Measurements from ENCODE around the gene DBR1. TPM values are rescaled to one million over a fixed set of nuclear protein-coding genes. Genes with fewer than 3 reads are reported as not detected.

Gene DBR1
- total and polyA plus RNA-seq, 9 of the 15 experiments (the other 6 are each of a cell fraction or from before 2014, with no cell fraction given) = 2.7 to 14.1 (median 10.9) TPM

DNA sequence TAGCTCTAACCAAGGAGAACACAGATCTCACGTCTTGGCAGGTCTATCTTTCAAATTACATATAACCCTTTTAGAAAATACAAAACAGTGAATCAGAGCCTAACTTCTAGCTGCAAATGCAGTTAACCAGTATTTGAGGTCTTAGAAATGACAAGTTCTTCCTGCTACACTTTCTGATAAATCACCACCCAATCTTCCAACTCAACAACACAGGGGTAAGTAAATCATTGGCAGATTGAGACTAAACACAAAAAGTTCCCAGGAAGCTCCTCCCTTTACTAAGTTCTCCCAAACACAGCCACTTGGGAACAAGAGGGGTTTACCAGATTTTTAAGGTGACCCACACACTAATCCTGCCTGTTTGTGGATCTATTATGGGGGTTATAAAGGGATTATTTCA lies 42.5 kb downstream of the DBR1 start, which contains the start of gene A4GNT:
Gene A4GNT, minus strand, starts transcription at position 152 of the 400 bp plus-strand sequence. CDS start 1,134 bp downstream, outside the sequence.
- 0% methylated on average over 1 of the region's 1 CpG for WGBS (ENCODE audit: insufficient coverage, low coverage, missing lambda C conversion rate)
- no TSS peak for BruUV-seq (replicated peaks)
- Histone ChIP-seq H3K9me3 (replicated peaks; ENCODE audit: control insufficient read depth, insufficient read depth, low read depth, low read length) (no peaks in the 10 kb centered on the region), H3K27me3 (ENCODE audit: control insufficient read depth in 2 of 2, insufficient read depth in 2 of 2, low read length in 2 of 2) (peaks cover 0 to 4% of the 10 kb centered on the region in 2 experiments; a peak in 2 of 5 replicates), H2AFZ (ENCODE audit: low read depth, low read length) (no peak within 1 kb of the TSS), H3K9ac (ENCODE audit: insufficient read depth in 1 of 2, low read depth in 2 of 2, low read length in 2 of 2) (no peak within 1 kb of the TSS), H4K20me1 (replicated peaks; ENCODE audit: control insufficient read depth, insufficient read depth, low read length) (no peaks in the 10 kb centered on the region), H3K9me1 (ENCODE audit: control insufficient read depth, insufficient read depth, low read length) (no peaks in the 10 kb centered on the region), H3K4me3 (no peak within 1 kb of the TSS), H3K4me2 (ENCODE audit: insufficient read depth, low read length) (no peak within 1 kb of the TSS), H3K79me2 (ENCODE audit: control insufficient read depth, insufficient read depth, low read length) (no peaks in the 10 kb centered on the region), H3K36me3 (ENCODE audit: control insufficient read depth, insufficient read depth, low read length) (no peaks in the 10 kb centered on the region), H3K4me1 (replicated peaks in 1 of 2; ENCODE audit: control insufficient read depth in 2 of 2, insufficient read depth in 2 of 2, low read length in 2 of 2) (no peaks in the 10 kb centered on the region), H3K27ac (ENCODE audit: extremely low read depth, low read depth, low read length) (no peak within 1 kb of the TSS)
- no peak for FAIRE-seq
- DNase-seq (ENCODE audit: extremely low read depth in 1 of 4, low spot score in 3 of 4) = no peak
- ChIA-PET CTCF (ENCODE audit: low intra/inter-chr PET ratio) (no interaction called here), POLR2A (no interaction called here)
- in situ Hi-C loops (cut with MboI) (no loop called here), intact Hi-C loops (cut with micrococcal nuclease) (no loop called here)
- ATAC-seq = no peak
- TF ChIP-seq ZBED1 (IDR thresholded peaks at IDR 0.05) (no peak), HDAC3 (IDR thresholded peaks at IDR 0.05; ENCODE audit: borderline replicate concordance, partially characterized antibody) (no peak), PCBP1 (IDR thresholded peaks at IDR 0.05; ENCODE audit: low read depth, low read length, poor library complexity, severe bottlenecking) (no peak), MTF1 (CRISPR knock-in tag; IDR thresholded peaks at IDR 0.05; ENCODE audit: borderline replicate concordance) (no peak), POLR2AphosphoS2 (IDR thresholded peaks at IDR 0.05; ENCODE audit: low read length) (no peak), TCF7 (IDR thresholded peaks at IDR 0.05; ENCODE audit: borderline replicate concordance) (no peak), TEAD2 (tag; IDR thresholded peaks at IDR 0.05) (no peak)
- TF ChIP-seq, protein P1, sequence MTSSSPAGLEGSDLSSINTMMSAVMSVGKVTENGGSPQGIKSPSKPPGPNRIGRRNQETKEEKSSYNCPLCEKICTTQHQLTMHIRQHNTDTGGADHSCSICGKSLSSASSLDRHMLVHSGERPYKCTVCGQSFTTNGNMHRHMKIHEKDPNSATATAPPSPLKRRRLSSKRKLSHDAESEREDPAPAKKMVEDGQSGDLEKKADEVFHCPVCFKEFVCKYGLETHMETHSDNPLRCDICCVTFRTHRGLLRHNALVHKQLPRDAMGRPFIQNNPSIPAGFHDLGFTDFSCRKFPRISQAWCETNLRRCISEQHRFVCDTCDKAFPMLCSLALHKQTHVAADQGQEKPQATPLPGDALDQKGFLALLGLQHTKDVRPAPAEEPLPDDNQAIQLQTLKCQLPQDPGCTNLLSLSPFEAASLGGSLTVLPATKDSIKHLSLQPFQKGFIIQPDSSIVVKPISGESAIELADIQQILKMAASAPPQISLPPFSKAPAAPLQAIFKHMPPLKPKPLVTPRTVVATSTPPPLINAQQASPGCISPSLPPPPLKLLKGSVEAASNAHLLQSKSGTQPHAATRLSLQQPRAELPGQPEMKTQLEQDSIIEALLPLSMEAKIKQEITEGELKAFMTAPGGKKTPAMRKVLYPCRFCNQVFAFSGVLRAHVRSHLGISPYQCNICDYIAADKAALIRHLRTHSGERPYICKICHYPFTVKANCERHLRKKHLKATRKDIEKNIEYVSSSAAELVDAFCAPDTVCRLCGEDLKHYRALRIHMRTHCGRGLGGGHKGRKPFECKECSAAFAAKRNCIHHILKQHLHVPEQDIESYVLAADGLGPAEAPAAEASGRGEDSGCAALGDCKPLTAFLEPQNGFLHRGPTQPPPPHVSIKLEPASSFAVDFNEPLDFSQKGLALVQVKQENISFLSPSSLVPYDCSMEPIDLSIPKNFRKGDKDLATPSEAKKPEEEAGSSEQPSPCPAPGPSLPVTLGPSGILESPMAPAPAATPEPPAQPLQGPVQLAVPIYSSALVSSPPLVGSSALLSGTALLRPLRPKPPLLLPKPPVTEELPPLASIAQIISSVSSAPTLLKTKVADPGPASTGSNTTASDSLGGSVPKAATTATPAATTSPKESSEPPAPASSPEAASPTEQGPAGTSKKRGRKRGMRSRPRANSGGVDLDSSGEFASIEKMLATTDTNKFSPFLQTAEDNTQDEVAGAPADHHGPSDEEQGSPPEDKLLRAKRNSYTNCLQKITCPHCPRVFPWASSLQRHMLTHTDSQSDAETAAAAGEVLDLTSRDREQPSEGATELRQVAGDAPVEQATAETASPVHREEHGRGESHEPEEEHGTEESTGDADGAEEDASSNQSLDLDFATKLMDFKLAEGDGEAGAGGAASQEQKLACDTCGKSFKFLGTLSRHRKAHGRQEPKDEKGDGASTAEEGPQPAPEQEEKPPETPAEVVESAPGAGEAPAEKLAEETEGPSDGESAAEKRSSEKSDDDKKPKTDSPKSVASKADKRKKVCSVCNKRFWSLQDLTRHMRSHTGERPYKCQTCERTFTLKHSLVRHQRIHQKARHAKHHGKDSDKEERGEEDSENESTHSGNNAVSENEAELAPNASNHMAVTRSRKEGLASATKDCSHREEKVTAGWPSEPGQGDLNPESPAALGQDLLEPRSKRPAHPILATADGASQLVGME (CRISPR knock-in tag; IDR thresholded peaks at IDR 0.05) = no peak
- TF ChIP-seq, protein P2, sequence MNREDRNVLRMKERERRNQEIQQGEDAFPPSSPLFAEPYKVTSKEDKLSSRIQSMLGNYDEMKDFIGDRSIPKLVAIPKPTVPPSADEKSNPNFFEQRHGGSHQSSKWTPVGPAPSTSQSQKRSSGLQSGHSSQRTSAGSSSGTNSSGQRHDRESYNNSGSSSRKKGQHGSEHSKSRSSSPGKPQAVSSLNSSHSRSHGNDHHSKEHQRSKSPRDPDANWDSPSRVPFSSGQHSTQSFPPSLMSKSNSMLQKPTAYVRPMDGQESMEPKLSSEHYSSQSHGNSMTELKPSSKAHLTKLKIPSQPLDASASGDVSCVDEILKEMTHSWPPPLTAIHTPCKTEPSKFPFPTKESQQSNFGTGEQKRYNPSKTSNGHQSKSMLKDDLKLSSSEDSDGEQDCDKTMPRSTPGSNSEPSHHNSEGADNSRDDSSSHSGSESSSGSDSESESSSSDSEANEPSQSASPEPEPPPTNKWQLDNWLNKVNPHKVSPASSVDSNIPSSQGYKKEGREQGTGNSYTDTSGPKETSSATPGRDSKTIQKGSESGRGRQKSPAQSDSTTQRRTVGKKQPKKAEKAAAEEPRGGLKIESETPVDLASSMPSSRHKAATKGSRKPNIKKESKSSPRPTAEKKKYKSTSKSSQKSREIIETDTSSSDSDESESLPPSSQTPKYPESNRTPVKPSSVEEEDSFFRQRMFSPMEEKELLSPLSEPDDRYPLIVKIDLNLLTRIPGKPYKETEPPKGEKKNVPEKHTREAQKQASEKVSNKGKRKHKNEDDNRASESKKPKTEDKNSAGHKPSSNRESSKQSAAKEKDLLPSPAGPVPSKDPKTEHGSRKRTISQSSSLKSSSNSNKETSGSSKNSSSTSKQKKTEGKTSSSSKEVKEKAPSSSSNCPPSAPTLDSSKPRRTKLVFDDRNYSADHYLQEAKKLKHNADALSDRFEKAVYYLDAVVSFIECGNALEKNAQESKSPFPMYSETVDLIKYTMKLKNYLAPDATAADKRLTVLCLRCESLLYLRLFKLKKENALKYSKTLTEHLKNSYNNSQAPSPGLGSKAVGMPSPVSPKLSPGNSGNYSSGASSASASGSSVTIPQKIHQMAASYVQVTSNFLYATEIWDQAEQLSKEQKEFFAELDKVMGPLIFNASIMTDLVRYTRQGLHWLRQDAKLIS (CRISPR knock-in tag; IDR thresholded peaks at IDR 0.05) = no peak
- TF ChIP-seq, protein P3, sequence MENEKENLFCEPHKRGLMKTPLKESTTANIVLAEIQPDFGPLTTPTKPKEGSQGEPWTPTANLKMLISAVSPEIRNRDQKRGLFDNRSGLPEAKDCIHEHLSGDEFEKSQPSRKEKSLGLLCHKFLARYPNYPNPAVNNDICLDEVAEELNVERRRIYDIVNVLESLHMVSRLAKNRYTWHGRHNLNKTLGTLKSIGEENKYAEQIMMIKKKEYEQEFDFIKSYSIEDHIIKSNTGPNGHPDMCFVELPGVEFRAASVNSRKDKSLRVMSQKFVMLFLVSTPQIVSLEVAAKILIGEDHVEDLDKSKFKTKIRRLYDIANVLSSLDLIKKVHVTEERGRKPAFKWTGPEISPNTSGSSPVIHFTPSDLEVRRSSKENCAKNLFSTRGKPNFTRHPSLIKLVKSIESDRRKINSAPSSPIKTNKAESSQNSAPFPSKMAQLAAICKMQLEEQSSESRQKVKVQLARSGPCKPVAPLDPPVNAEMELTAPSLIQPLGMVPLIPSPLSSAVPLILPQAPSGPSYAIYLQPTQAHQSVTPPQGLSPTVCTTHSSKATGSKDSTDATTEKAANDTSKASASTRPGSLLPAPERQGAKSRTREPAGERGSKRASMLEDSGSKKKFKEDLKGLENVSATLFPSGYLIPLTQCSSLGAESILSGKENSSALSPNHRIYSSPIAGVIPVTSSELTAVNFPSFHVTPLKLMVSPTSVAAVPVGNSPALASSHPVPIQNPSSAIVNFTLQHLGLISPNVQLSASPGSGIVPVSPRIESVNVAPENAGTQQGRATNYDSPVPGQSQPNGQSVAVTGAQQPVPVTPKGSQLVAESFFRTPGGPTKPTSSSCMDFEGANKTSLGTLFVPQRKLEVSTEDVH (IDR thresholded peaks at IDR 0.05; ENCODE audit: low read depth, partially characterized antibody) = no peak

Measured in K562 (cell line).